ENCODE data around the gene OR10A5.
"Not testable (repeated sequence)": the region's sequence is repeated elsewhere in the genome, so short reads cannot be mapped to it uniquely, and the experiment has no call there.

DNA sequence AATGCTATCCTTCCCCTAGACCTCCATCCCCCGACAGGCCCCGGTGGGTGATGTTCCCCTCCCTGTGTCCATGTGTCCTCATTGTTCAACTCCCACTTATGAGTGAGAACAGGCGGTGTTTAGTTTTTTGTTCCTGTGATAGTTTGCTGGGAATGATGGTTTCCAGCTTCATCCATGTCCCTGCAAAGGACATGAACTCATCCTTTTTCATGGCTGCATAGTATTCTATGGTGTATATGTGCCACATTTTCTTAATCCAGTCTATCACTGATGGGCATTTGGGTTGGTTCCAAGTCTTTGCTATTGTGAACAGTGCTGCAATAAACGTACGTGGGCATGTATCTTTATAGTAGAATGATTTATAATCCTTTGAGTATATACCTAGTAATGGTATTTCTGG is 42.2 kb downstream of the OR10A5 start:
- TF ChIP-seq POLR2AphosphoS5, POLR2A, SPI1, POU2F2 (IDR thresholded peaks at IDR 0.05; ENCODE audit: low read depth, low read length): not testable (repeated sequence)
